Stimulated activated CD4-positive, alpha-beta T cell treated with anti-CD3 and anti-CD28 coated beads, Interleukin-4, amount 100 ng/mL, for 24 hours (primary cell): ENCODE measurements around the gene XPNPEP2.
"Not testable (repeated sequence)": the region's sequence is repeated elsewhere in the genome, so short reads cannot be mapped to it uniquely, and the experiment has no call there.

Experiments
- DNase-seq: peaks from one replicate; pipeline ENCODE4 v3.0.0-alpha.2; 2020

XPNPEP2 gene

DNA sequence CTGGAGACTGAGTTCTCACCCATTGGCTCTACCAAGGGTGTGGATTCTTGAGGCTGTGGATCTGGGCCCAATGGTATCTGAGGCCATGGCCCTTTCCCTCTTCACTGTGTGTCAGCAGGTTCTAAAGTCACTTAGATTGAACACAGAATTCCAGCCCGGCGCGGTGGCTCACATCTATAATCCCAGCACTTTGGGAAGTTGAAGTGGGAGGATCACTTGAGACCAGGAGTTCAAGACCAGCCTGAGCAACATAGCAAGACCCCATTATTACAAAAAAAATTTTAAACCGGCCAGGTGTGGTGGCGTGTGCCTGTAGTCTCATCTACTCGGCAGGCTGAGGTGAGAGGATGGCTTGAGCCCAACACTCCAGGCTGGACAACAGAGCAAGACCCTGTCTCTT, 18.0 kb upstream of the XPNPEP2 start:
- DNase-seq, result no peak

DNA sequence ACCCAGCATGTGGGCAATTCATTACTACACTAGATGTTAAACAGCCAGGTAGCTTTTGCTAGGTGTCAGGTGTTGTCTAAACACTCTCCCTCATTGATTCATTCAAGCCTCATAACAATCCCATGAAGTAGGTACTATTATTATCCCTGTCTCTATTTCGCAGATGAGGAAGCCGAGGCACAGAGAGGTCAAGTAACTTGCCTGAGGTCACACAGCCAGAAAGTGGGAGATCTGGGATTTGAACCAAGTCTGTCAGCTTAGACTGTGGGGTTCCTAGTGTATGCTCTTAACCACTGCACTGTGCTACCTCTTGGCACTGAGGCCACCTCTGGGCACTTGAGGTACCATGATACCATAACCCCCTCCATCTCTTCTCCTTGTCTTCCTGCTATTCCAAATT, 17.4 kb upstream of the XPNPEP2 start:
- DNase-seq, result no peak

DNA sequence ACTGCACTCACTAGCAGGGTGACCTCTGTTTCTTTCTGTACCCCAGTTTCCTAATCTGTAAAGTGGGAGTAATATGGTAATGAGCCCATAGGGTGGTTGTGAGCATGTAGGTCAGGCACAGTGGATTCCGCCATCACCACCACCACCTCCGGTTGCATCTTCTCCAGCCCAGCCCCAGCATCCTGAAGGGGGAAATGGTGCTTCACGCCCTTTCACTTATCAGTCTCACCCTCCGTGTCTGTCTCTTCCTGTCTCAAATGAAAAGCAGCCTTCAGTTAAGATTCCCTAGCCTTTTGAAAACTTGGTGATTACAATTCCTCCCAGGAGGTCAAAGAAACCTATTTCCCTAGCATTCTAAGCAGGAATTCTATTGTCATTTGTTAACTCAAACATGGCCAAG, 16.9 kb upstream of the XPNPEP2 start:
- DNase-seq, result no peak

DNA sequence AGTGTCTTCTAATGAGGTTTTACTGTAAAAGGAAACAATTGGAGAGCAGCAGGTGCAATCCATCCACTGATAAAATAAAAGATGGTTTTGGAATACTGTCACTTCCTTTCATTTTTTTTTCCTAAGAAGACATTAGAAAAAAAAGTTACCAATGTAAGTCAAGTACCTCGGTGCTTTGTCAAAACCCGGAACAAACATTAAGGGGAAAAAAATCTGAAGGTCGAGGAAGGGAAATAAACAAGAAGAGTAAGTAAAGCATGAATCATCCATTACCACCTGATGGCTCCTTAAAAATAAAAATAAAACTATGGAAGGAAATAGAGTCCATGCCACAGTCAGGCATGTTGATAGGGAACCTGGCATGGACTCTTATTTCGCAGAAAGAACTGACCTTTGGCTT, 15.3 kb upstream of the XPNPEP2 start:
- no peak for DNase-seq

DNA sequence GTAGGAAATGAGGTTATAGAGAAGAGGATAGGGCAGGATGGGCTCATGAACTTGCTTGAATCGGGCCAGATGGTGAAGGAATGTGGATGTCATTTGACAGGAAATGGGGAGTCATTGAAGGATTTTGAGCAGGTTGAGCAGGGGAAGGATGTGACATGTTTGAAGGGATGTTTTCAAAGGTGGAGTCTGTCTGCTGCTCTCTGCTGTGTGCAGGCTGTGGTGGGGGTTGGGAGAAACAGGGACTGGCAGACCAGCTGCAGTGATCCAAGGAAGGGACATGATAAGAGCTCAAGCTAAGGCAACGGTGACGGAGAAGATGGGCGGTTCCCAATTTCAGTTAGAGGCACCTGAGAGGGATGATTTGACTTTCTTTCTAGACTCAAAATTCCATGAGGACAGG, 14.0 kb upstream of the XPNPEP2 start:
- no peak for DNase-seq

DNA sequence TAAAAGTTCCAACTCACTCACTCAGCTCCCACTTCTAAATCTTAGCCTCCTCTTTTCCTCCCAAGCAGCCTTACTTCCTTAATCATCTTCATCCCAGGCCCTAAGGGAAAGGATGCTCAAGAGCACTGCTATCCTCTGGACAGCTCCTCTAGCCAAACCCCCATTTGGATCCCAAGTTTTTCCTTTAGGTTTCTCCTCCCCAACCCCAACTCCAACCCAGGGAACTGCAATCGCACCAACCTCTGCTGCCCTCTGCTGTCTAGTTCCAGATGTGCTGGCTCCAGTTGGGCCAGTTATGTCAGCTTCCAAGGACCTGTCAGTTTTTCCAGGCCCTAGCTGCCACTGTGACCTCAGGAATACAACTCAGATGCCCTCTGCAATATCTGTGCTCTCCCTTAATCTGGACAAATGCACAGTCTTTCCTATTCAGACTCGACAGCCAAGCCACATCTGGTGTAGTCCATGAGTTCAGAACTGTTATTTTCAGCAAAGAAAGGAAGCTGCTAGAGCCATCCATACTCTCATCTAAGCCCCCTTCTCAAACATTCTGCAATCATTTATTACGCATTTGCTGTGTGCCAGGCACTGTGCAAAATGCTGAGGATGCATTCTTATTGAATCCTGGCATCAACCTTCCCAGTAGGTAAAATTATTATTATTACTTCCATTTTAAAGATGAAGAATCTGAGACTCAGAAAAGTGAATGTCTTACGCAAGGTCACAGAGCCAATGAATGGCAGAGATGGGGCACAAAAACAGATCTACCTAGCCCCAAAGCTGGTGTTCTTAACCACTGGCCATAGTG, 12.3 kb upstream of the XPNPEP2 start:
- DNase-seq, result peak; percentile 29

DNA sequence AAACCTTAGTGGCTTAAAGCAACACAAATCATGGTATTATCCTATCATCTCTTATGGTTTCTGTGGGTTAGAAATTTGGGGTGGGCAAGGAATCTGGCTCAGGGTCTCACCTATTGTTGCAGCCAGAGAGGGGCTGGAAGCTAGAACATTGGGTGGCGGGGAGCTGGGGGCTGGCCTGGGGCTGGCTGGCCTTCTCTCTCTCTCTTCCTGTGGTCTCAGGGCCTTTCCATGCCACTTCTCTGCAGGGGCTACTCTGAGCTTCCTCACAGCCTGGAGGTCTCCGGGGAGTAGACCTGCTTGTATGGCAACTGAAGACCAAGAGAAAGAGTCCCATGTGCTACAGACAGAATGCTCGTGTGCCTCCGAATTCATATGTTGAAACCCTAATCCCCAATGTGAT, 10.7 kb upstream of the XPNPEP2 start:
- DNase-seq, result no peak

DNA sequence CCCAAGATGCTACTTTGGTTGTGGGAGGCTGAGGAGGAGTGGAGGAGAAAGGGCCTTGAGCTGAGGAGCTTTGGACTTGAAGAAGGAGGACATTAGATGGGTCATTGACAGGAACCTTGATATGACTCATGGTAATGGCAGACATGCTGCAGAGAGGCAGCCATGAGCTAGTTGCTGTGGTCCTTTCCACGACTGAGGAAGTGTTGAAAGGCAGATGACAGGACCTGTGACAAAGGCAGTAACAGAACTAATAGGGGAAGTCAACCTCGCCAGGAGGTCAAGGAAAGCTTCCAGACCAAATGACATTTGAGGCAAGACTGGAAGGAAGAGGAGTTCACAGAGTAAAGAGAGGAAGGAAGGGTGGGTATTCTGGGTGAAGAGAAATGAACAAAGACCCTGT, 7.6 kb upstream of the XPNPEP2 start:
- DNase-seq, result no peak

DNA sequence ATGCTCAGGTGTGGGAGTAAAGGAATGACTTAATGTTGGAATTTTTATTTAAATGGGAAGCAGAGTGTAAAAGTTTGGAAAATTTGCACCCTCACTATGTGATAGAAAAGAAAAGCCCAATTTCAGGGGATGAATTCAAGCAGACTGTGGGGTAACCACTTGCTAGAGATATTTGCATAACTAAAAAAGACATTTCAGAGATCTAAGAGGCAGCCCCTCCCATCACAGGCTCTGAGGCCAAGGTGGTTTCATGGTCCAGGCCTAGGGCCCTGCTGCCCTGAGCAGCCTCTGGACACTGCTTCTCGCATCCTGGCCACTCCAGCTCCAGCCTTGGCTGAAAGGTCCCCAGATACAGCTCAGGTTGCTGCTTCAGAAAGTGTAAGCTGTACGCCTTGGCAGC, 5.9 kb upstream of the XPNPEP2 start:
- no peak for DNase-seq

DNA sequence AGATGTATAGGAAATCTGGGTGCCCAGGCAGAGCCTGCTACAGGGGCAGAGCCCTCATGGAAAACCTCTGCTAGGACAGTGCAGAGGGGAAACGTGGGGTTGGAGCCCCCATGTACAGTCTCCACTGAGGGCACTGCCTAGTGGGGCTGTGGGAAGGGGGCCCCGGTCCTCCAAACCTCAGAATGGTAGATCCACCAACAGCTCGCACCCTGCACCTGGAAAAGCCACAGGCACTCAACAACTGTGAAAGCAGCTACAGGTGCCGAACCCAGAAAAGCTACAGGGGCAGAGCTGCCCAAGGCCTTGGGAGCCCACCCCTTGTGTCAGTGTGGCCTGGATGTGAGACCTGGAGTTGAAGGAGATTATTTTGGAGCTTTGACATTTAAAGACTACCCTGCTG, 5.4 kb upstream of the XPNPEP2 start:
- no peak for DNase-seq

DNA sequence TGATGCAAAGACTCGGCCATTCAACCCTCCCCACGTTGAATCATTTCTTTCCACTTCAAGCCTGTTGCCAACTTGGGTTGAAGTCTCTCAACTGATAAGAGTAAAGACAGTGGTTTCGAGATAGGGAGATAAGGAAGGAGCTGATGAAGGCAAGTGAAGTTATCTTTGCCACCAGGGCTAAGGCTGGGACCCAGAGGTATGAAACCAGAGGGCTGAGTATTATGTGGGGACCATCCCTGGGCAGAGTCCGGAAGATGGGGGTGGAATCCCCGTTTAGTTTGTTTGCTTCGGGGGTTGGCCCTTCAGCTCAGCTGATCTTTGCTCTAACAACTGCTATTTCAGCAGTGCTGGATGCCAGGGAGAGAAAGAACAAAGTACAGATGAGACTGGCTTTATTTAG, 2.3 kb upstream of the XPNPEP2 start:
- no peak for DNase-seq

DNA sequence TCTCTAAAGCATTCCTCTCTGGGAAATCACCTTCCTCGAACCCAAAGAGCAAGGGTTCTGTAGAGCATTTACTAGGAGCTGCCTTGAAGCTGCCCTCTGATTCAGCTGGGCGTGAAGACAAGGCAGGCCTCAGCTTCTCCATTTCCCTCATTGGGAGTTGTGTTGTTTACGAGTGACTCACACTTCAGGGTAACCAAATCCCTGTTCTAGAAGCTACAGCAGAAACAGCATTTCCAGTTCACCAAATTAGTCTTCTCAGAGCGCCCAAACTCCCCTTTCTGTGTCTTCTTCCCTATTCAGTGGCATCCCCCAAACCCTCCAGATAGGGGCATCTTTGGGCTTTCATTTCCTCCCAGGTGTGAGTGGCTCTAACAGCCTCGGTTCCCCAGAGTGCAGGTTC, 863 bp upstream of the XPNPEP2 start:
- no peak for DNase-seq

DNA sequence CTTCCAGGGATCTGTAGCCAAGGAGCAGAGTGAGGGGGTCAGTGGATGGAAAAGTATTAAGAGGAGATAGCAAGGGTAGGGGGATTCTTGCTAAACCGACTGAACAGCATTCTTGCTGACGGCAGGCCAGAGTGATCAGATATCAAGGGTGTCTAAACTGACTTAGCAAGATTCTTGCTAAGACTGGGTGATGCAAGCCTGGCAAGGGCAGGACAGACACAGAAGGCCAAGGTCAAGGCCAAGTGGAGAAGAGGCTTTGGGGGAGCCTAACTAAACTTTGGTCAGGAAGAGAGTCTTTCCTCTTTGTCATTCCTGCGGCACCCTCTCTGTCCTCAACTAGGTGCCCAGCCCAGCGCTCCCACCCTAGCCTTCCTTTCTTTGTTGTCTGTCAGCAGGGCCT, 799 bp downstream of the XPNPEP2 start:
- DNase-seq, result no peak

DNA sequence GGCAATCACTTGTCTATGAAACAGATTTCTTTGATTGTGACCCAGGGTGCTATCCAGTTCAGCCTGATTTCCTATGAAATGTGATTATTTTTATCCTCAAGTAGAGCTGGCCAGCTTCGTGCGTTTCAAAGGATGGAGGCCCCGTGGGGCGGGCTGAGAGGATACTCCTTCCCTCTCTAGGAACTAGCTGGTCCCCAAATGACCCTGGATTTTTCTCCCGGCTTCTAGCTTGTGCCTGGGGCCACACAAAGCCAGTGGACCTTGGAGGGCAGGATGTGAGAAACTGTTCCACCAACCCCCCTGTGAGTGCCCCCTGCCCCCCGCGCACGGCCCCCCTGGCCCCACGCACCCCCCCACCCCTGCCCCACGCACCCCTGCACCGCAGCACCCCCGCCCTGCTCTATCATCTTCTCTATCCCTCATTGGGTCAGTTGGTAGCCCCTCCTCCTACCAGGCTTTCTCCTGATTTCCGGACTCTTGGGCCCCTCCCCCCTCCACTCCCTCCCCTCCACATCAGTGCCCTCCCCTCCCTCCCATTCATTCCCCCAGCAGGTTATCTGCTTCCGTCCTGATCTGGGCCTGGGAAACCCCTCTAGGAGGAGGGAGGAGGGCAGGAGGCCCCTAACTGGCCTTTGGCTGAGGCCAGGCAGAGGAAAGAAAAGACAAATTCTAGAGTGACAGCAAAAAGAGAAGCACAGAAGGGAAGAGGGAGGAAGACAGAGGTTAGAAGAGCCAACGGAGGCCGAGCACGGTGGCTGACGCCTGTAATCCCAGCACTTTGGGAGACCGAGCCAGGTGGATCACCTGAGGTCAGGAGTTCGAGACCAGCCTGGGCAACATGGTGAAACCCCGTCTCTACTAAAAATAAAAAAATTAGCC, 3.3 kb downstream of the XPNPEP2 start:
- no peak for DNase-seq

DNA sequence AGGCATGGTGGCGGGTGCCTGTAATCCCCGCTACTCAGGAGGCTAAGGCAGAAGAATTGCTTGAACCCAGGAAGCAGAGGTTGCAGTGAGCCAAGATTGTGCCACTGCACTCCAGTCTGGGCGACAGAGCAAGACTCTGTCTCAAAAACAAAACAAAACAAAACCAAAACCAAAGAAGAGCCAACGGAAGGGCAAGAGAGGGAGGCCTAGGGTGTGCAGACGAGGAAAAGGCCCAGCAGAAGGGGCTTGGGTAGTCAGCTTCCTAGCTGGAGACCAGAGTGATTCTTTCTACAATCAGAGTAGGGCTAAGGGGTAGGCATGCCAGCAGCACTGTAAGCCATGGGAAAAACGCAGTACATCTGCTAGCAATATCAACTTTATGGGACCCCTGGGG, 4.0 kb downstream of the XPNPEP2 start:
- DNase-seq, result not testable (repeated sequence)

DNA sequence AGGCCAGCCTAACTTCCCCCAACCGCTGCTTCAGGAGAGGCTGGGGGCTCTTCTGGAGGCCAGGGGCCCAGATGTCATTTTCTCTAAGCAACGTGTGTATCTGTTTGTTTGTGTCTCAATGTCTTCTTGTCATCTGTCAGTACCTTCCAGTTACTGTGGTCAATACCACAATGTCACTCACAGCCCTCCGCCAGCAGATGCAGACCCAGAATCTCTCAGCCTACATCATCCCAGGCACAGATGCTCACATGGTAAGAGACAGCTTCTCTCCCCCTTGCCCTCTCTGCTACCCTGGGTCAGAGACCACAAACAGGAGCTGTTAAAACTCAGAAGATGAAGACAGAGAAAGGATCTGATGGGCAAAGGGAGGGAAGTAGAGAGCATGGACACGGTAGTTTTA, 5.0 kb downstream of the XPNPEP2 start:
- DNase-seq, result no peak

DNA sequence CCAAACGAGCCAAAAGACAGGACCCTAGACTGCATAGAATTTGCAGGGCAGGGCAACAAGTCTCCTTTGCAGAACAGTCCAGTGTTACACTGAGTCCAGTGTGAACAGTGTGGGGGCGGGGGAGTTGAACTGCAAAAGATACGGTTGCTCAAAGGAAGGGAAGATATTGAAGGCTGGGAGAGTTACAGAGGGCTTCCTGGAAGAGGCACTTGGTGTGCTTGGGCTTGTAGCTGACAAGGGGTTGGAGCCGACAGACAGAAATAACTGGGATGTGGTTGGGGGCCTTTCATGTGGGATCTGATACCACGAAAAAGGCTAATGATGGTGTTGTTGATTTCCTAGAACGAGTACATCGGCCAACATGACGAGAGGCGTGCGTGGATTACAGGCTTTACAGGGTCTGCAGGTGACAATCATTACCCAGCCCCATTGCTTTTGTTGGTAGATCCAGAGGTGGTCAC, 6.1 kb downstream of the XPNPEP2 start:
- peak; percentile 10 for DNase-seq

DNA sequence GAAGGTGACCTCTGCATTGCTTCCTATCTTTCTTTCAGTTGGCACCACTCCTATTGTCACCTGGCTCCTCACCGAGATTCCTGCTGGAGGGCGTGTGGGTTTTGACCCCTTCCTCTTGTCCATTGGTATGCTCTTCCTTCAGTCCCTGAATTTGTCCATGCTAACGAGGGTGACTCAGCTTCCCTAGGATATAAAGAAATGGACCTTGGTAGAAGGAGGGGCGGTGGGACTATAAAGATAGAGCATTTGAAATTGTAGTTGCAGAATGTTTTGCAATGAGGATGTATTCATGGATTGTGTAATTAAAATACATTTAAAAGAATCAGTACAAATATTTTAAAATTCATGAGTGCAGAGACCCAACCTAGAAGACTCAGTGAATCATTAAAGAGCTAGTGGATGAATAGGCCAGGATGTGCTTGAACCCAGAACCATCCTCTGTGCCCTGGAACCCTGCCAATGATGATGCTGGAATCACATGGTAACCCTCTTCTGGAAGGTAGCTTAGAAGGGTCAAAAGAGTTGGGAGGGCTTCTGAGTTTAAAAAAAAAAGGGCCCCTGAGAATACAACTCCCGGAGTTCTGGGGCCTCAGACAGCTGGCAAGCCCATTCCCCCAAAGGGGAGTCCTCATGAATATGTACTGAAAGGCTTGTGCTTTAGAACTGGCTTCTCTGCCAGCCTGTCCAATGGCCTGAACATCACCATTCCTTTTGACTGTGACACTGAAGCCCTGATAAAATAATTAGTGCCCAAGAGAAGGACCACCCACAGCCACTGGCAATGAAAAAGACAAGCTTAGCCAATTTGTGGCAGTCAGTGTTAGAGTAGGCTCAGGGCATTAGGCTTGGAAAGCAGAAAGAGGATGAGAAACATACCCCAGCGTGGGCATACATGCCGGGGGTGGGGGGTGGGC, 8.0 kb downstream of the XPNPEP2 start:
- no peak for DNase-seq

DNA sequence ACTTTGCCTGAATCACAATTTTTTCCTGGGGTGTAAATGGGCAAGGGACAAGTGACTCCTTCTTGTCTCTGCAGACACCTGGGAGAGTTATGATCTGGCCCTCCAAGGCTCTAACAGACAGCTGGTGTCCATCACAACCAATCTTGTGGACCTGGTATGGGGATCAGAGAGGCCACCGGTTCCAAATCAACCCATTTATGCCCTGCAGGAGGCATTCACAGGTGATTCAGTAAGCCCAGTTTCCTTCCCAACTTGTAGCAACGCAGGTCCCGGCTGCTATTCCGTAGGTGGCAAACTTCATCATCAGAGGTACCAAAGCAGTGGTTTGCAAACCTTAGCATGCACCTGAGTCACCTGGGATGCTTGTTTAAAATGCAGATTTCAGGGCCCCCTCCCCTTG, 8.8 kb downstream of the XPNPEP2 start:
- no peak for DNase-seq

DNA sequence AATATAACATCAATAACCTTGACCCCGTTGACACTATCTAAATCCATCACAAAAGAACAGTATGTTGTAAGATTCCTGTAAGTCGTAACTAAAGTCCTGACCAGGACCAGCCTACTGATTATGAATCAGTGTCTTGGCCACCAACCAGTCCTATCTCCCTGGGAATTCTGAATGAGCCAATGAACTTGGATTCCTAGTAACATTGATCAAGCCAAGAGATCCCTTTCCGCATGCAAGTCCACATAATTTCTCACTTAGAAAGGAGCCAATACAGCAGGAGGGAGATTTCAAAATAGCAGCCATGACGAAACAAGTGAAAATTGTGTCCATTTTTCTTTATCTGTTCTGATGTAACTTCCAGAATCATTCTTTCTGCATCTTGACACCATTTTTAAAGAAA, 9.5 kb downstream of the XPNPEP2 start:
- DNase-seq, result no peak

DNA sequence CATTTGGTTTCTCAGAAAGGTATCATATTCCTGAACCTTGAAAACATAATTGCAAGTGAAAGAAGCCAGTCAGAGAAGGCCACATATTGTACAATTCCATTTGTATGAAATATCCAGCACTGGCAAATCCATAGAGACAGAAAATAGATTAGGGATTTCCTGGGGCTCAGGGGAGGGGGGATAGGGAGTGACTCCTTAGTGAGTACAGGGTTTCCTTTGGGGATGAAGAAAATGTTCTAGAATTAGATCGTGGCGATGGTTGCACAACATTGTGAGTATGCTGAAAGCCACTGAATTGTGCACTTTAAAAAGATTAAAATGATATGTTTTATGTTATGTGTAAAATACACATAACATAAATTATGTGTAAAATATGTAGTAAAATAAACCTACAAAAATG, 10.3 kb downstream of the XPNPEP2 start:
- no peak for DNase-seq

DNA sequence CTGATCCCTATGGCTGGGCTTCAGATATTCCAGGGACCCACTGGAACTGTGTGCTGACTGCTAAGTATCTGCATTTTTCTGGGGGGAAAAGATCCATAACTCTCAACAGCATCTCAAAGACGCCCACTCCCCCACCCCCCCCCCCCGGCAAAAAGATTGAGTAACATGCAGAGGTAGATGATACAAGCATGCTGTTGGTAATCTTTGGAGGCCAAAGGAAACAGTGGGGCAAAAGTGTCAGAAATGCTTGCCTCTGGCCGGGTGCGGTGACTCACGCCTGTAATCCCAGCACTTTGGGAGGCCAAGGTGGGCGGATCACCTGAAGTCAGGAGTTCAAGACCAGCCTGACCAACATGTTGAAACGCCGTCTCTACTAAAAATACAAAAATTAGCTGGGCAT, 12.2 kb downstream of the XPNPEP2 start:
- DNase-seq, result no peak
